A673 (cell line): ENCODE measurements around the gene TTLL12. TPM values are rescaled to one million over a fixed set of nuclear protein-coding genes. Genes with fewer than 3 reads are reported as not detected.

Experiments
- Bru-seq: library from RNA; stranded (reverse); fragments of 400-500 nt; gene quantifications from one replicate; lab custom pipeline; 2021; lab: Mats Ljungman, UMichigan
- BruChase-seq, 2 experiments: library from RNA; stranded (reverse); fragments of 400-500 nt; gene quantifications; one replicate each; lab custom pipeline; 2021; lab: Mats Ljungman, UMichigan
- BruUV-seq: library from RNA; stranded (reverse); fragments of 400-500 nt; replicated peaks from 2 replicates; lab custom pipeline; 2021; lab: Mats Ljungman, UMichigan
- CTCF ChIA-PET: fragments of 300-600 bp; sonication (Branson Sonifier 250); formaldehyde crosslinking; loops from one replicate; lab custom pipeline; 2022; ENCODE audit warnings: antibody characterized with exemption; lab: Charles Lee
- POLR2A ChIA-PET: fragments of 300-600 bp; sonication (Branson Sonifier 250); formaldehyde crosslinking; loops from one replicate; lab custom pipeline; 2022; ENCODE audit warnings: antibody characterized with exemption; ENCODE audit not compliant: low non-redundant PET; lab: Charles Lee
- DNase-seq: peaks from one replicate; pipeline ENCODE4 v3.0.0-alpha.2; 2015; ENCODE audit warnings: low spot score
- H3K27ac ChIP-seq: fragments of 200-600 bp; sonication (generic); 2 replicates; pipeline ENCODE4 v1.5.1; 2016; ENCODE audit warnings: mixed run types, low read depth, mild to moderate bottlenecking, mixed read lengths, antibody characterized with exemption, low read length; ENCODE audit not compliant: poor library complexity, severe bottlenecking
- H3K27me3 ChIP-seq: fragments of 200-600 bp; sonication (generic); replicated peaks from 2 replicates; pipeline ENCODE4 v1.6.1; 2017; ENCODE audit warnings: mixed run types, low read depth, mild to moderate bottlenecking, mixed read lengths, antibody characterized with exemption, low read length; ENCODE audit not compliant: insufficient read depth, poor library complexity
- H3K36me3 ChIP-seq: fragments of 200-600 bp; sonication (generic); 2 replicates; pipeline ENCODE4 v1.6.1; 2016; ENCODE audit warnings: mixed run types, mild to moderate bottlenecking, mixed read lengths, antibody characterized with exemption, low read length; ENCODE audit not compliant: insufficient read depth, poor library complexity, severe bottlenecking
- H3K4me1 ChIP-seq: fragments of 200-600 bp; sonication (generic); 2 replicates; pipeline ENCODE4 v1.6.1; 2017; ENCODE audit warnings: mixed run types, mild to moderate bottlenecking, mixed read lengths, antibody characterized with exemption, low read length; ENCODE audit not compliant: insufficient read depth, poor library complexity, severe bottlenecking
- H3K4me3 ChIP-seq: fragments of 200-600 bp; sonication (generic); 2 replicates; pipeline ENCODE4 v1.5.1; 2016; ENCODE audit warnings: low read depth, mixed run types, mild to moderate bottlenecking, mixed read lengths, low read length; ENCODE audit not compliant: poor library complexity, severe bottlenecking
- H3K9me3 ChIP-seq: fragments of 200-600 bp; sonication (generic); 2 replicates; pipeline ENCODE4 v1.6.1; 2016; ENCODE audit warnings: mixed run types, low read depth, mild to moderate bottlenecking, mixed read lengths, antibody characterized with exemption, low read length; ENCODE audit not compliant: poor library complexity, severe bottlenecking
- EZH2 ChIP-seq: fragments of 200-600 bp; sonication (generic); IDR thresholded peaks from 2 replicates; pipeline ENCODE4 v1.6.1; 2017; ENCODE audit warnings: borderline replicate concordance, low read depth, mild to moderate bottlenecking, mixed read lengths, antibody characterized with exemption, low read length; ENCODE audit not compliant: poor library complexity, severe bottlenecking
- intact Hi-C: fragments of 100-400 bp; cut with micrococcal nuclease; formaldehyde crosslinking; loops from one replicate; pipeline ENCODE4 v1.10.0; 2022; ENCODE audit not compliant: unreplicated experiment
- long read RNA-seq: library from polyadenylated mRNA; stranded (forward); transcript quantifications from one replicate; pipeline ENCODE4 v2.0.0, GENCODE V29; 2022
- total RNA-seq: library from RNA; stranded (reverse); gene quantifications from 2 replicates; pipeline ENCODE4 v1.2.3, GENCODE V29; 2021
- TF ChIP-seq, protein P1 (sequence below): fragments of 300-800, 200-600 bp; sonication (generic); conservative IDR thresholded peaks from 2 replicates; pipeline ENCODE4 v1.5.1; 2017; ENCODE audit warnings: low read depth, mild to moderate bottlenecking, antibody characterized with exemption, low read length, moderate library complexity, mixed read lengths

TTLL12 gene
- total RNA-seq (117 and 138 TPM in 2 replicates), Bru-seq, nascent RNA (percentile 71 among the genes with signal in this experiment), BruChase-seq, experiment 1, labeled RNA remaining after a 2-hour chase (percentile 72 among the genes with signal in this experiment), BruChase-seq, experiment 2, labeled RNA remaining after a 6-hour chase (percentile 91 among the genes with signal in this experiment)
- long read RNA-seq, transcript TTLL12-201 (14 exons, 3,385 nt): major isoform, 362 of 471 reads
- long read RNA-seq, partial matches to known transcripts: 47 of 471 reads
- long read RNA-seq, other reads (novel, unspliced or antisense): 60 of 471 reads

DNA sequence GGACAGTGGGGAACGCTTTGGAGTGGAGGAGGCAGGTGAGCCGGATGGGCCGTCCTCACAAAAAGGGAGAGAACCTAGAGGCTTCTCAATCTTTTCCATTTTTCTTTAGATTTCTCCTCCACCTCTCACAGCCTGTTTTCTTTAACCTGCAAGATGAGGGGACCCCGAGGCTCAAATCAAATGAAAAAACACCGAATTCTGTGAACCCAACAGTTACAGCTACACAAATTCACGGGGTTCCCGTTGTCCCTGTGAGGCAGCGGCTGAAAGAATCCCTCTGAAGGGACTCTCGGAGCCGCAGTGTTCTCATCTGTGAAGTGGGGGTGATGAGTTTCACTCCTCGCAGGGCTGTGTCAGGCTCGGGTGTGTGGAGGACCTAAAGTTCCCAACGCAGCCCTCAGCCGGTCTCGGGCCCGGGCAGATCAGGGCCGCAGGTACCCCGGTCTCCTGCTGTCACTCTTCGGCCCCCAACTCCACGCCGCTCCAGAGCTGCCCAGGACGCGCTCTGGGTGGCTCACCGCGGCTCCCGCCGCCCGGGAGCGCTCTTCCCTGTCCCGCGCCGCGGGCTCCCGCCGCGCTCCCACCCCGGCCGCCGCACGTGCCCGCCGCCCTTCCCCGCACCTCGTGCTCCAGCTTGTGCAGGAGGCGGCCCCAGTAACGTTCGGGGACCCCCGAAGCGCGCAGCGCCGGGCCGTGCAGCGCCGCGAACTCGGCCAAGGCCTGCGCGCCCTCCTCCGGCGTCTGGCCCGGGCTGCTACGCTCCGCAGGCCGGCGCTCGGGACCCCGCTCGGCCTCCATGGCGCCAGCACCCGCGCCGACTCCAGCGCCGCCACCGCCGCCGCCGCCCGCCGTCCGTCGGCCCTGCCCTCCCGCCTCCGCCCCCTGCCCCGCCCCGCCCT lies at the start of gene TTLL12:
Gene TTLL12 (minus strand): TSS at position 863 of the 899 bp plus-strand sequence. CDS start 65 bp downstream, at position 798.
- H3K4me1 ChIP-seq: peaks cover 10% of the 10 kb centered on the region
- TSS peak; percentile 50 for BruUV-seq
- intact Hi-C loops: no loop called here
- CTCF ChIA-PET: interaction anchor here (0.6 to 1.4 kb wide), 4 partner anchors 11 to 96 kb away, joined by 3 to 9 read pairs (median 4); no protein-coding TSS in a partner anchor
- no peaks in the 10 kb centered on the region for H3K27me3 ChIP-seq
- peak within 1 kb of the TSS; percentile 73 for H3K4me3 ChIP-seq
- peaks cover 22% of the 10 kb centered on the region for H3K36me3 ChIP-seq
- DNase-seq: peak; percentile 68
- POLR2A ChIA-PET: interaction anchor here (0.6 kb wide), 1 partner anchor 18 kb away, joined by 3 read pairs; no protein-coding TSS in a partner anchor
- H3K27ac ChIP-seq: peak within 1 kb of the TSS; percentile 77
- H3K9me3 ChIP-seq: no peaks in the 10 kb centered on the region
- TF ChIP-seq EZH2: no peak
- TF ChIP-seq, protein P1, sequence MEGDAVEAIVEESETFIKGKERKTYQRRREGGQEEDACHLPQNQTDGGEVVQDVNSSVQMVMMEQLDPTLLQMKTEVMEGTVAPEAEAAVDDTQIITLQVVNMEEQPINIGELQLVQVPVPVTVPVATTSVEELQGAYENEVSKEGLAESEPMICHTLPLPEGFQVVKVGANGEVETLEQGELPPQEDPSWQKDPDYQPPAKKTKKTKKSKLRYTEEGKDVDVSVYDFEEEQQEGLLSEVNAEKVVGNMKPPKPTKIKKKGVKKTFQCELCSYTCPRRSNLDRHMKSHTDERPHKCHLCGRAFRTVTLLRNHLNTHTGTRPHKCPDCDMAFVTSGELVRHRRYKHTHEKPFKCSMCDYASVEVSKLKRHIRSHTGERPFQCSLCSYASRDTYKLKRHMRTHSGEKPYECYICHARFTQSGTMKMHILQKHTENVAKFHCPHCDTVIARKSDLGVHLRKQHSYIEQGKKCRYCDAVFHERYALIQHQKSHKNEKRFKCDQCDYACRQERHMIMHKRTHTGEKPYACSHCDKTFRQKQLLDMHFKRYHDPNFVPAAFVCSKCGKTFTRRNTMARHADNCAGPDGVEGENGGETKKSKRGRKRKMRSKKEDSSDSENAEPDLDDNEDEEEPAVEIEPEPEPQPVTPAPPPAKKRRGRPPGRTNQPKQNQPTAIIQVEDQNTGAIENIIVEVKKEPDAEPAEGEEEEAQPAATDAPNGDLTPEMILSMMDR: no peak

DNA sequence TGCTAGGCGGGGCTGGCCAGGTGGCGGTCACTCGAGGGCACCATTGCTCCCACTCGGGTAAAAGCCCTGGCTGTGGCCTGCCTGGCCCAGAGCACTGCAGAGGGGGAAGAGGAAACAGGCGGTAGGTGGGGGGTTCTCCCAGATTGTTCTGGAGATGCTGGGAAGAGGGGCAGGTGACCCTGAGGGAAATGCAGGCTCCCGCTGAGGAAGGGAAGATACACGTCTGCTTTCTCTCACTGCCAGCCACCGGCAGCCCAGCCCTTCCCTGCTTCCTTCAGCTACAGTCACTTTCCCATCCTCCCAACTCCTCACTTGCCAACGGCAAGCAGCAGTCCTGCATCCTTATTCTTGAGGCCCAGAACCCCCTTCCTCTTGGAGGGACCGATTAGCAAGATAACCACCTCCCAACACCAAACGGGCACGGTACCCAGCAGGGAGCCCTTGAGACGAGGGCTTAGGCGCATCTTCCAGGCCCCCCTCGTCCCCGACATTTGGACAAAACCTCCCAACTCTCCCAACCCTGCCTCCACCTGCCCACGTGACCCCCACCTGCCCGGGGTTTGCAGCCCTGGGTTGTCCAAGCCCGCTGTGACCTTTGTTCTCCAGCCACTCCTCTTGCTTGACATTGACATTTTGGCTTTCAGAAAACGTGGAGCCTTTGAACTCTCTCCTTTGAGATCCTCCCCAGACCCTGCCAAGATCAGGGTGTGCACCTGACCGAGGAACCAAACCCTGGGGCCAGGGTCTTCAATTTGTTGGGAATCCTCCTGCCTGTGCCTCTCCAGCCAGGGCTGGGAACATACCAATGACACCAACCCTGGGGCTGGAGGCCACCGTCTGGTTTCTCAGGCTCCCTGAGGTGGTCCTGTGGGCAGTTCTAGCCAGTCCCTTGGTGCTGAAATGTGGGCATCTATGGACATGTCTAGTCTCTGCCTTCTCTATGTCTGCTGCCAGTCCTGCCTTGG lies 48.8 kb upstream of the TTLL12 start:
- POLR2A ChIA-PET: no interaction called here
- intact Hi-C loops: no loop called here
- DNase-seq: no peak
- CTCF ChIA-PET: no interaction called here
- H3K36me3 ChIP-seq: no peaks in the 10 kb centered on the region
- H3K4me3 ChIP-seq: no peak overlapping the region
- no peaks in the 10 kb centered on the region for H3K4me1 ChIP-seq
- H3K9me3 ChIP-seq: no peaks in the 10 kb centered on the region
- H3K27me3 ChIP-seq: no peaks in the 10 kb centered on the region
- no TSS peak for BruUV-seq
- TF ChIP-seq EZH2: no peak
- TF ChIP-seq, protein P1: no peak
- no peak overlapping the region for H3K27ac ChIP-seq
